Adrenal gland (tissue), 5 donors: ENCODE results near the gene SERINC2.

Experiments
- CTCF ChIP-seq, 6 experiments: fragments of 450-650 bp in 4 of 6; fragments of 200-600 bp in 2 of 6; sonication (generic) in 1 of 6; IDR thresholded peaks; 1 replicate in 5 of 6; 2 replicates in 1 of 6; pipeline versions ENCODE4 v1.5.1 to v1.8.0; 2016 to 2021; ENCODE audit warnings: antibody characterized with exemption in 6 of 6, mild to moderate bottlenecking in 2 of 6, moderate library complexity in 1 of 6
- POLR2A ChIP-seq, 2 donors: fragments of 450-650 bp; IDR thresholded peaks; one replicate each; pipeline ENCODE4 v1.6.1; 2017; ENCODE audit warnings: antibody characterized with exemption in 2 of 2, mild to moderate bottlenecking in 2 of 2, moderate library complexity in 1 of 2
- donor health status: DM: no; HTN: no; CAD: no.

- TF ChIP-seq CTCF (IDR thresholded peaks at IDR 0.05) = no peak
- TF ChIP-seq POLR2A (IDR thresholded peaks at IDR 0.05) = no peak
These were observed 2.6 kb downstream of the SERINC2 start for GRCh38 chr1:31415658-31416057.
